H9 (cell line): ENCODE results near the gene FERMT2. TPM values are rescaled to one million over a fixed set of nuclear protein-coding genes. Genes with fewer than 3 reads are reported as not detected.
A peak's percentile ranks its signal among the peaks of the same experiment; 100 is the strongest.

Experiments
- DNase-seq: peaks from one replicate; pipeline ENCODE4 v3.0.0-alpha.2; 2017
- H2AFZ ChIP-seq: one replicate; pipeline ENCODE4 v1.6.1; 2013; ENCODE audit warnings: mild to moderate bottlenecking, low read length, control low read depth, moderate library complexity
- H2AK5ac ChIP-seq: 2 replicates; pipeline ENCODE4 v1.6.1; 2013; ENCODE audit warnings: low read length, control low read depth, mixed read lengths; ENCODE audit not compliant: insufficient read length
- H2BK120ac ChIP-seq: one replicate; pipeline ENCODE4 v1.6.1; 2013; ENCODE audit warnings: low read depth, mild to moderate bottlenecking, low read length, control low read depth, inconsistent platforms; ENCODE audit not compliant: poor library complexity, severe bottlenecking
- H2BK12ac ChIP-seq: 2 replicates; pipeline ENCODE4 v1.6.1; 2013; ENCODE audit warnings: low read length, control low read depth, mixed read lengths, low read depth; ENCODE audit not compliant: insufficient read length
- H2BK15ac ChIP-seq: 2 replicates; pipeline ENCODE4 v1.6.1; 2013; ENCODE audit warnings: low read depth, low read length, control low read depth
- H2BK20ac ChIP-seq: one replicate; pipeline ENCODE4 v1.6.1; 2013; ENCODE audit warnings: low read depth, mild to moderate bottlenecking, low read length, control low read depth, inconsistent platforms; ENCODE audit not compliant: poor library complexity, severe bottlenecking
- H2BK5ac ChIP-seq: 2 replicates; pipeline ENCODE4 v1.6.1; 2013; ENCODE audit warnings: low read length, control low read depth, mixed read lengths; ENCODE audit not compliant: insufficient read length
- H3K14ac ChIP-seq: 2 replicates; pipeline ENCODE4 v1.6.1; 2013; ENCODE audit warnings: low read length, control low read depth; ENCODE audit not compliant: insufficient read depth
- H3K18ac ChIP-seq: 2 replicates; pipeline ENCODE4 v1.6.1; 2013; ENCODE audit warnings: low read depth, mild to moderate bottlenecking, mixed read lengths, low read length, control low read depth; ENCODE audit not compliant: insufficient read length
- H3K23ac ChIP-seq: 2 replicates; pipeline ENCODE4 v1.6.1; 2013; ENCODE audit warnings: low read length, control low read depth, mixed read lengths, low read depth; ENCODE audit not compliant: insufficient read length
- H3K23me2 ChIP-seq: 2 replicates; pipeline ENCODE4 v1.6.1; 2013; ENCODE audit warnings: low read depth, mild to moderate bottlenecking, mixed read lengths, low read length, control low read depth; ENCODE audit not compliant: insufficient read length, poor library complexity, severe bottlenecking
- H3K27ac ChIP-seq: 2 replicates; pipeline ENCODE4 v1.5.1; 2013; ENCODE audit warnings: low read length, control low read depth, mixed read lengths, low read depth; ENCODE audit not compliant: insufficient read length
- H3K27me3 ChIP-seq: 2 replicates; pipeline ENCODE4 v1.6.1; 2013; ENCODE audit warnings: low read length, control low read depth, inconsistent platforms; ENCODE audit not compliant: insufficient read depth
- H3K4ac ChIP-seq: 2 replicates; pipeline ENCODE4 v1.6.1; 2013; ENCODE audit warnings: low read depth, mild to moderate bottlenecking, control low read depth, inconsistent platforms, low read length, moderate library complexity
- H3K4me1 ChIP-seq: 2 replicates; pipeline ENCODE4 v1.6.1; 2013; ENCODE audit warnings: low read length, control low read depth, inconsistent platforms; ENCODE audit not compliant: insufficient read depth
- H3K4me2 ChIP-seq: 2 replicates; pipeline ENCODE4 v1.6.1; 2013; ENCODE audit warnings: low read length, control low read depth, mixed read lengths; ENCODE audit not compliant: insufficient read length, insufficient read depth
- H3K56ac ChIP-seq: 2 replicates; pipeline ENCODE4 v1.6.1; 2013; ENCODE audit warnings: low read depth, mild to moderate bottlenecking, mixed read lengths, low read length, control low read depth; ENCODE audit not compliant: insufficient read length
- H3K79me1 ChIP-seq: 2 replicates; pipeline ENCODE4 v1.6.1; 2013; ENCODE audit warnings: low read depth, mild to moderate bottlenecking, moderate library complexity, low read length, control low read depth, inconsistent platforms; ENCODE audit not compliant: insufficient read depth, poor library complexity, severe bottlenecking
- H3K79me2 ChIP-seq: 2 replicates; pipeline ENCODE4 v1.6.1; 2013; ENCODE audit warnings: low read length, control low read depth, inconsistent platforms; ENCODE audit not compliant: insufficient read depth
- H3K9ac ChIP-seq: 2 replicates; pipeline ENCODE4 v1.6.1; 2013; ENCODE audit warnings: low read length, control low read depth, mixed read lengths; ENCODE audit not compliant: insufficient read length; ENCODE audit errors: extremely low read depth
- H3K9me3 ChIP-seq: one replicate; pipeline ENCODE4 v1.6.1; 2013; ENCODE audit warnings: low read depth, low read length, inconsistent platforms; ENCODE audit not compliant: control insufficient read depth
- H3T11ph ChIP-seq: one replicate; pipeline ENCODE4 v1.6.1; 2013; ENCODE audit warnings: mild to moderate bottlenecking, low read length, control low read depth, inconsistent platforms
- H4K20me1 ChIP-seq: one replicate; pipeline ENCODE4 v1.6.1; 2013; ENCODE audit not compliant: control insufficient read depth, insufficient read length, insufficient read depth
- H4K5ac ChIP-seq: 2 replicates; pipeline ENCODE4 v1.6.1; 2013; ENCODE audit warnings: low read depth, mild to moderate bottlenecking, mixed read lengths, low read length, control low read depth; ENCODE audit not compliant: insufficient read length
- H4K8ac ChIP-seq: replicated peaks from 2 replicates; pipeline ENCODE4 v1.6.1; 2013; ENCODE audit warnings: low read length, control low read depth, mixed read lengths, low read depth; ENCODE audit not compliant: insufficient read length
- H4K91ac ChIP-seq: 2 replicates; pipeline ENCODE4 v1.6.1; 2013; ENCODE audit warnings: low read depth, mild to moderate bottlenecking, moderate library complexity, mixed read lengths, low read length, control low read depth; ENCODE audit not compliant: insufficient read length
- H3K27ac Mint-ChIP-seq, 3 experiments: 2 replicates in 2 of 3; 3 replicates in 1 of 3; pipeline ENCODE4 v1.8.0; 2020 to 2021; ENCODE audit warnings: mixed read lengths in 3 of 3, mild to moderate bottlenecking in 1 of 3, moderate library complexity in 1 of 3
- H3K27me3 Mint-ChIP-seq: 2 replicates; pipeline ENCODE4 v1.8.0; 2021; ENCODE audit warnings: low read depth, mild to moderate bottlenecking, moderate library complexity, mixed read lengths
- H3K36me3 Mint-ChIP-seq, 3 experiments: 2 replicates in 2 of 3; 3 replicates in 1 of 3; pipeline ENCODE4 v1.8.0; 2020 to 2021; ENCODE audit warnings: low read depth in 3 of 3, mixed read lengths in 3 of 3; ENCODE audit not compliant: insufficient read depth in 1 of 3
- H3K4me1 Mint-ChIP-seq, 2 experiments: 2 replicates each; pipeline ENCODE4 v1.8.0; 2020; ENCODE audit warnings: mixed read lengths in 2 of 2
- H3K4me3 Mint-ChIP-seq, 2 experiments: 2 replicates in 1 of 2; 3 replicates in 1 of 2; pipeline ENCODE4 v1.8.0; 2020 to 2021; ENCODE audit warnings: mild to moderate bottlenecking in 2 of 2, mixed read lengths in 2 of 2, moderate library complexity in 1 of 2
- H3K9me3 Mint-ChIP-seq, 2 experiments: 2 replicates in 1 of 2; 3 replicates in 1 of 2; pipeline ENCODE4 v1.8.0; 2020; ENCODE audit warnings: mild to moderate bottlenecking in 2 of 2, mixed read lengths in 2 of 2, moderate library complexity in 1 of 2
- CTCF ChIP-seq: fragments of 200-600 bp; sonication (generic); conservative IDR thresholded peaks from 3 replicates; pipeline ENCODE4 v1.8.0; 2021; ENCODE audit warnings: antibody characterized with exemption, mild to moderate bottlenecking
- WGBS: extraction: QIAGEN DNeasy Blood & Tissue Kit; methylation state at CpG from one replicate; pipeline ENCODE4 v1.1.7; 2013; ENCODE audit warnings: missing lambda C conversion rate, low lambda C conversion rate, mixed read lengths; ENCODE audit not compliant: insufficient read length; ENCODE audit errors: extremely low coverage; 5-methylcytosine and 5-hydroxymethylcytosine counted together
- total RNA-seq: library from RNA; stranded (reverse); gene quantifications from 2 replicates; pipeline ENCODE4 v1.2.1, GENCODE V29; 2021

Gene FERMT2
- total RNA-seq, 1 experiment from 2014 or later, result 128 TPM

GRCh38 chr14:52906141-52906601, 44.7 kb downstream of the FERMT2 start:
- H3K79me2 ChIP-seq, result no peaks in the 10 kb centered on the region; the same call in 1 of the 2 replicates
- H2BK12ac ChIP-seq, result no peak overlapping the region
- no peak overlapping the region for H3K4ac ChIP-seq
- Mint-ChIP-seq H3K36me3 (peaks cover 8 to 25% (median 15%) of the 10 kb centered on the region in 3 experiments; a peak in 5 of 7 replicates), H3K27me3 (no peaks in the 10 kb centered on the region), H3K4me1 (peaks cover 22 to 23% of the 10 kb centered on the region in 2 experiments), H3K27ac (peak overlapping the region in 1 of 3 experiments; percentile 77; a peak in 2 of 7 replicates), H3K4me3 (no peak overlapping the region), H3K9me3 (no peaks in the 10 kb centered on the region)
- H2AK5ac ChIP-seq, result no peak overlapping the region
- H4K20me1 ChIP-seq, result no peaks in the 10 kb centered on the region
- H3K4me1 ChIP-seq, result peaks cover 2% of the 10 kb centered on the region; the same call in 1 of the 2 replicates
- H3K9ac ChIP-seq, result no peak overlapping the region
- H3K27ac ChIP-seq, result no peak overlapping the region
- H2BK5ac ChIP-seq, result no peak overlapping the region
- no peak overlapping the region for H4K8ac ChIP-seq
- H2BK20ac ChIP-seq, result no peak overlapping the region
- H2BK15ac ChIP-seq, result no peak overlapping the region
- H2BK120ac ChIP-seq, result no peak overlapping the region
- DNase-seq, result no peak
- H4K91ac ChIP-seq, result no peak overlapping the region
- no peak overlapping the region for H2AFZ ChIP-seq
- TF ChIP-seq CTCF, result no peak
- no CpG with 5 or more reads among the region's 3 CpGs for WGBS
- H3K27me3 ChIP-seq, result no peaks in the 10 kb centered on the region
- H3K9me3 ChIP-seq, result no peaks in the 10 kb centered on the region
- H3K4me2 ChIP-seq, result no peak overlapping the region
- no peak overlapping the region for H3K56ac ChIP-seq
- H3K23me2 ChIP-seq, result no peaks in the 10 kb centered on the region
- no peak overlapping the region for H3T11ph ChIP-seq
- H3K14ac ChIP-seq, result no peak overlapping the region
- no peak overlapping the region for H4K5ac ChIP-seq
- H3K23ac ChIP-seq, result no peak overlapping the region
- H3K79me1 ChIP-seq, result peaks cover 4% of the 10 kb centered on the region
- no peak overlapping the region for H3K18ac ChIP-seq
